GM18907 (cell line): Measurements from ENCODE around the gene SP6.

Experiments
- ATAC-seq: cut with Tn5 transposase; IDR thresholded peaks from one replicate; pipeline ENCODE4 v1.9.1; 2021; ENCODE audit warnings: mild to moderate bottlenecking, moderate library complexity; ENCODE audit not compliant: unreplicated experiment

The SP6 gene

DNA sequence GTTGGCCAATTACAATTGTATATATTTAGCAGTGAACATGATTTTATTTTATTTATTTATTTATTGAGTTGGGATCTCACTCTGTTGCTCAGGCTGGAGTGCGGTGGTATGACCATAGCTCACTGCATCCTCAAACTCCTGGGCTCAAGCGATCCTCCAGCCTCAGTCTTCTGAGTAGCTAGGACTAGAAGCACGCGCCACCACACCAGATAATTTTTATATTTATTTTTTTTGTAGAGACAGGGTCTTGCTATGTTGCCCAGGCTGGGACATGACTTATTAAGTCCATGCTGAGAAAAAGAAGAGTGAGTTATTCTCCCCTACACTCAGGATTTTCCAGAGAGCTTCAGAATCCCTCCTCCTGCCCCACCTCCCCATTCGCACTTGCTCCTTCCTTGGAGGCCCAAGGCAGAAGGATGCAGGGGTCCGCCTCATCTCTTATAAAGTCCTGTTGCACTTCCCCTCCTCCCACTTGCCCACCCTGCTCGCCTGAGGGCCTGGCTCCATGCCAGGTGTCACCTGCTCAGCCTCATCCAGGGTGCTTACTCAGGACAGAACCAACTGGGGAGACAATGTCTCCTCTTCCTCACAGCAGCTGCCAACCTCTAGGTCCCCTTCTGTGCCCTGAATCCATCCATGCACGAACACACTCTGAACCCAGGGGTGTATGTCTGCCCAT lies 29.0 kb upstream of the SP6 start:
- no peak for ATAC-seq

DNA sequence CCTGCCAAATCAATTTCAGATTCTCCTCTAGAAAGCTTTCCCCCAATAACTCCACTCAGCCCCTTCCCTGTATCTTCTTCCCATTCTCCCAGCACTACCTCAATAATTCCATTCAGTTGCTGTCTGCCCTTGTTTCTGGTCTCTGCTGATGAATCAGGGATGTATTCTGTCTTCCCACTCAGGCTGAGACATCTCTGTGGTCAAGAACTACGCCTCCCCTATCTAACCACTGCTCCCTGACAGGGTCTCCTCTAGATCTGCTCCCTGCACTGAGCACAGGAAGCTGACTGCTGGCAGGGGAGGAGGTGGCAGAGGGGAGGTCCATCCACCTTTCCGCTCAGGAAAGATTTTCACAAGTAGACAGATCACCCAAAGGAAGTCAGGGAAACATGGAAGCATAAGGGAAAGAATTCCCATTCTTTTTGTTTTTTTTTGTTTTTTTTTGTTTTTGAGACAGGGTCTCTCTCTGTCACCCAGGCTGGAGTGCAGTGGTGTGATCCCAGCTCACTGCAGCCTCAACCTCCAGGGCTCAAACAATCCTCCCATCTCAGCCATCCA lies 28.1 kb upstream of the SP6 start:
- ATAC-seq, result no peak

DNA sequence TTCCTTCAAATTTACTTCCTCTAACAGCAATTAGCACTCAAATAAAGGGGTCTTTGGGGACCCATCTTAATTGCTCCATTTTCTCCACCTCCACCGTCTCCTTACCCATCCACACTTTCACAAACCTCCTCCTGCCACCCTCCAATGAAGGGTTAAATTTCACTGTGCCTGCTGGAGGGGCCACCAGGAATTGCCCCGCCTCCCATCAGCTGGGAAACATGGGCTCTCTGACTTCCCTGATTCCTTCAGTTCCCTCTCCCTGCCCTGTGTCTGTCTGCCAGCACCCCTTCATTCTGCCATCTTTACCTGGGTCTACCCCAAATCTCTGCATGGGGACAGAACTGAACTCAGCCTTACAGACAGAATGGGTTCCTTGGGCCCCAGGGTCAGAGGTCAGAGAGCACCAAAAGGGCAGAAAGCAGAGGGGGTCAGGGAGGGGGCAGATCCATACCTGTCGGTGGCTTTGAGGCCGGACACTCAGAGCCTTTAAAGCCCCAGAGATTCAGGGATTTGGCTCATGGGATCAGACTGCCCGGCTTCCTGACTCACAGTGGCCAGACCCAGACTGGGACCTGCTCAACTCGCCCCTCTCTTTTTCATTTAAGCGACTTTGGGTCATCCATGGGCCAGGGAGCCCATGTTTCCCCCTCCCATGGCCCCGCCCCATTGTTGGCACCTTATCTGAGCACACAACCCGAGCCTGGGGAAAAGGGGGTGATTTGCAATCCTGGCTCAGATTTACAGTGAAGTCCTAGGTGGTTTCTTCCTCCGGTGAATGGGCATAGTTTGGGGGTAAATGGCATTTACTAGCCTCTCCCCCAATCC lies 27.5 kb upstream of the SP6 start:
- ATAC-seq, result no peak

DNA sequence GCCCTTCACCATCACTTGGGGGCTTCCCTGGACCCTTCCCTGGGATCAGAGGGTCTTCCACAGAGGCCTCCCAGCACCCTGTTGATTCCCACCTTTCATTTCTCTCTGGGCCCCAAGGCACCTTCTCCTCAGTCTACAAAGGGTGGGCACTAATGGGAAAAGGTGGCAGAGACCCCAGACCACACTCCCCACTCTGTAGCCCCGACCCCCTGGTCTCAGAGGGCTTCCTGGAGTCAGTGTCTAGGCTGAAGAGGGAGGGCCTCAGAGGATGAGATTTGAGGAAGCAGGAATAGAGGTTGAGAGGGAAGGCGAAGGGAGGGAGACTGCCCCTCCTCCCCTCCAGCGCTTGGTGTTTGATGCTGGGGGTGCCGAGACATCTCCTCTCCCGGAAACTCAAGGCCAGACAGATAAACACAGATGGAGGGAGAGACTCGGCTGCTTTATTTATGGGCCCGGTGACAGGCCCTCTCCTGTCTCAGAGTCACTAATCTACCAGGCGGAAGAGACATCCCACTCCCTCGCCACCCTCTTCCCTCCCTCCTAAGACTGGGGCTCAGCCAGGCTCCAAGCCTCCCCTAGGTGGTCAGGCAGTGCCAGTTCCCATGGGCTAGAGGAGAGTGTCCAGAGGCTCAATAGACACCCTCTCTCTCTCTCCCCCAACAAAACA lies 26.5 kb upstream of the SP6 start:
- no peak for ATAC-seq

DNA sequence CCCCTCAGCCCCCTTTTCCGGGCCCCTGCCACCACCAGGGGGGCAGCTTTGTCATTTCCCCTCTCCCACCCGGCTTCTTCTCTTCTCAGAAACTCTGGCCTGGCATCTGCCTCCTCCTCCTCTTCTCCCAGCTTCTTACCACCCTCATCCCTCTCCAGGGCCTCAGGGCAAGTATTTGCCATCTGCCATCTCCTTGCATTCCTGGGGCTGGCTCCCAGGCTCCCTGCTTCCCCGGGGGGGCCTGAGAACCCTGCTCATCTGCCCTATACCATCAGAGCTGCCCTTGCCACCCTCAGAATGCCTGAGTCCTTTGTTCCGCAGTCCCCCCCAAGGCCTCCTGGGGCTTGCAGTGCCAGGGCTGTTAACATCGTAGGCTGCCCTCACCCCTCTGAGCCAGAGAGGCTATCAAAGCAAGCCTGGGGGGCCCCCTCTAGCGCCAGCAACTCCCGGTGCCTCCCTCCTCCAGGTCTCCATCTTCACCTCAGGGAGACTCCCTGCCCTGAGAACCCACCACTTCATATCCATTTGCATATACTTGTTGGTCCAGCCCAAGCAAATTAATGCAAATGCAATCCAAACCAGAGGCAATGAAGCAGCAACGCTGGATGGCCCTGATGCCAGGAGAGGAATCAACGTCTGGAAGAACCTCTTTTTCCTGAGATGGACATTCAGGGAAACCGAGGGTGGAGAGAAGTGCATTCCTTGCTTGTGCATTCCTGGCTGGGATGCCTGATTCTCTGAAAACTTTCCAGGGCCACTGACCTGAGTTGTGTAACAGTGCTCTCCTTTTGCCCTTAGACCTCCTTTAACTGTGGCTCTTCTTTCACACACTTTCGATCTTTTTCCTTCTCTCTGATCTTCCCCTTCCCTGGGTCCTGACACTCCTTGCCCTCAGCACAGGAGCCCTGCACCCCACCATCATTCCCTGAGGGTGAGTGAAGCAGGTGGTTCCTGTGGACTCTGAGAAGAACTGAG lies 24.3 kb upstream of the SP6 start:
- ATAC-seq, result no peak

DNA sequence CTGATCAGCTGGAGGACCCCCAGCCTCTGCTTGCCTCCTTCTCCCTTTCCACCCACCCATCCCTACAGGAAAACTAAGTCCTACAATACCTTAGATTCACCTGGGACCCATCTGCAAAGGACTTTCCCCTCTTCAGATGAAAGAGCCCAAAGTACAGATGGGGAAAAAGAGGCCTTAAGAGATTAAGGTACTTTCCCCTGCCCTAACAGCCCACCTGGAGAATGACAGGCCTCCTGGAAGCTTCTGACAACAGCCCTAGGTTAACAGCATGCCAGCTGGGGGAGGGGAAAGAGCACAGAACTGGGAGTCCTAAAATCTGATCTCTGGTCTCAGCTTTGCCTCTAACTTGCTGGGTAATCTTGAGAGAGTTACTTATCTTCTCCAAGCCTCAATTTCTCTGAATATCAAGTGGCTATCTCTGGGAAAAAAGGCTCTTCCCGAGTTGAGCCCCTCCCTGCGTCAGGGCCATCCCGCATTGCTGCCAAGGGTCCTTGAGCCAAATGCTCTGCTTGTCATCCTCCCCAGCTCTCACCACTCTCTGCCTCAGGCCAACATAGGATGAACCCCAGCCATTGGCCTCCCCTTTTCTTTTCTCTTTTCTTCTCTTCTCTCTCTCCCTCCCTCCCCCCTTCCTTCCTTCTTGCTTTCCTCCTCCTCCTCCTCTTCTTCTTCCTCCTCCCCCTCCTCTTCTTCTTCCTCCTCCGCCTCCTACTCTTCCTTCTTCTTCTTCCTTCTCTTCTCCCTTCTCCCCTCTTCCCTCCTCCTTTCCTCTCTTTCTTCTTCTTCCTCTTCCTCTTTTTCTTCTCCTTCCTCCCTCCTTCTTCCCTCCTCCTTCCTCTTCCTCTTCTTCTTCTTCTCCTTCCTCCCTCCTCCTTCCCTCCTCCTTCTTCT lies 22.5 kb upstream of the SP6 start:
- no peak for ATAC-seq

DNA sequence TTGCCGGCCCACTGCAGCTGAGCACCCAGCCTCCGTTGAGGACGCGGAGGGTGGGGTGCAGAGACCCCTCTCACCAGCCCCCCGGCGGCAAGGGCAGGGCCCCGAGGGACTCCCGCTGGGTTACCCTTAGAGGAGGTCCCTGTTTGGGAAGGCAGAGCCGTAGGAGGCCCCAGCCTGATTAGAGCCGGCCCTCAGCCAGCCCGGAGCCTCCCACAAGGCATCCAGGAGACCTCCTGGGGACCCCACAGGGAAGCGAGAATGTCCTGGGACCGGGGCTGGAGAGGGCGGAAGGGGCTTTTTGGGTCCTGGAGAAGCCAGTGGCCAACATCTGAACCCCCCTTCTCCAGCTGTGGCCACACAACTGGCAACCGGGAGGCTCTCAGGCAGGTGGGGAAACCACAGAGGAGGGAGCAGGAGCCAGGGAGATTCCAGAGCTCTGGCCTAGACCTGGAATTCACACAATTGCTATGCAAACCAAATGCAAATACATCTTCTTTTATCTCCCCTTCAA lies 21.7 kb upstream of the SP6 start:
- no peak for ATAC-seq

DNA sequence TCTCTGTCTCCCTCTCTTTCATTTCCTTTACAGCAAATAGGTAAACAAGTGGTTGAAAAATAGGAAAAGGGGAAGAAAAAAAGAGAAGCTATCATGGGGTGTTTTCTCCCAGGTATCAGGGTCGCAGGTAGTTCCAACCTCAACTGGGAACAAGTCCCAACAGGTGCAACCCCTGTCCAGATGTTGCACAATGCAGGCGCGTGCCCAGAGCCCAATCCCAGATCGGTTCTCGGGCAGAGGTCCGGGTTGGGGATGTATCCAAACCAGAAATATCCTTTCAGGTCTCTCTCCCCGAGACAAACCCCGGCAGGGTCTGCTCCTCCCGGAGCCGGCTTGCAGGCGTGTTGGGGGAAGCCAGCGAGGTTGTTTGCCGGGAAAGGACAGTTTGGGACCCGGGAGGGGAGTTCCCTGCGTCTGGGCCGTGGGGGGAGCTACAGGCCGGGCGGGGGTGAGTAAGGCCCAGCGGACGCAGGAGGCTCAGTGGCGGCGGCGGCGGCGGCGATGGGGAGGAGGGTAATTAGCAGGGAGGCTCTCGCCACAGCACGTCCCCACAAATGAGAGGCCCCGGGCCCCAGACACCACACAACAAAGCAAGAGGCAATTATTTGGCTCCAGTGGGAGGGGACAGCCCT lies 21.2 kb upstream of the SP6 start:
- no peak for ATAC-seq

DNA sequence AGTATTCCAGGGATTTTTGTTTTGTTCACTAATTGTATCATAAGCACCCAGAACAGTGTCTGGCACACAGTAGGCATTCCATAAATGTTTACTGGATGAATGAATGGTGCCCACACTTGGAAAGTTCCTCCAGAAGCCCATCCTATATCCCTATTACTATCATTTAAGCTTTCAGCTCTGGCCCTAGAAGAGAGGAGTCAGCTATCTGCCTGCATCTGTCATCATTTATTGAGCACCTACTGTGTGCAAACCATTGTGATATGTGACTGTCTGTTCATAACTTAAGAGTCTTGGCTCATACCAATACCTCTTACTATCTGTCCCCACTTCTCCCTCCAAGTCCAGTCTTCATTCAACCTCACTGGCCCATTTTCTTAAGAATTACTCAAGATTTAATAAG lies 20.1 kb upstream of the SP6 start:
- ATAC-seq, result no peak

DNA sequence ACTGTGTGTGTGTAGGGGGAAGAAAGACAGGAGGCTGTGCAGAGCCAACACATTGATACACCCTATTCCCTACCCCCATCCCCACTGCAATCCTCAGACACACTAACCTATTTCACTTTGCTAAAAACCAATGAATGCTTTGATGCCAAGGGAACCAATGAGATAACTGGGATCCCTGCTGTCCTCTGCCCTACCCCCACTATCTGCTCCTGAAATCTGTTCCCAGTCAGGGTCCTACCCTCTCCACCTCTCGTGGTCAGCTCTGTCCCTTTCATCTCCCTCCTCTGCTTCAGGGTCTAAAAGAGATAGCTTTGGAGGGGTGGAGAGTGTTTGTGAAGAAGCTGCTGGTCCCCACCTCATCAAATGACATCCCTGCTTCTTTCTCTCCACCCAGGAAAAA lies 19.1 kb upstream of the SP6 start:
- ATAC-seq, result no peak

DNA sequence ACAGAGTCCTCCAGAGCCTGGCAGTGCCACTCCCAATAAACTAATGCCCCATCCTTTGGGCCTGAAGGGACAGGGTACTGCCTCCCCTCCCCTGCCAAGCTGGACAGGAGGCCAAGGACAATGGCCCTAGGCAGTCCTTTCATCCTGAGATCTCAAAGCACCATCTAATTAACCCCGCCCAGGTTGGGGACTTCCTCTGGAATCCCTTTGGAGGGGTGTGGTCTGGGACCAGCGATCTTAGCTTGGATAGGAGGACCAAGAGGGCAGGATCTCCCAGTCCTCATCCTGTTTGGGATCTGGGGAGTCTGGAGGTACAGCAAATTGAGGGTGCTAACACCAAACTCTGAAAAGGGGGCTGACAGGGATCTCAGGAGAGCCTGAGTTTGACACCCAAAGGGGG lies 18.2 kb upstream of the SP6 start:
- ATAC-seq, result no peak

DNA sequence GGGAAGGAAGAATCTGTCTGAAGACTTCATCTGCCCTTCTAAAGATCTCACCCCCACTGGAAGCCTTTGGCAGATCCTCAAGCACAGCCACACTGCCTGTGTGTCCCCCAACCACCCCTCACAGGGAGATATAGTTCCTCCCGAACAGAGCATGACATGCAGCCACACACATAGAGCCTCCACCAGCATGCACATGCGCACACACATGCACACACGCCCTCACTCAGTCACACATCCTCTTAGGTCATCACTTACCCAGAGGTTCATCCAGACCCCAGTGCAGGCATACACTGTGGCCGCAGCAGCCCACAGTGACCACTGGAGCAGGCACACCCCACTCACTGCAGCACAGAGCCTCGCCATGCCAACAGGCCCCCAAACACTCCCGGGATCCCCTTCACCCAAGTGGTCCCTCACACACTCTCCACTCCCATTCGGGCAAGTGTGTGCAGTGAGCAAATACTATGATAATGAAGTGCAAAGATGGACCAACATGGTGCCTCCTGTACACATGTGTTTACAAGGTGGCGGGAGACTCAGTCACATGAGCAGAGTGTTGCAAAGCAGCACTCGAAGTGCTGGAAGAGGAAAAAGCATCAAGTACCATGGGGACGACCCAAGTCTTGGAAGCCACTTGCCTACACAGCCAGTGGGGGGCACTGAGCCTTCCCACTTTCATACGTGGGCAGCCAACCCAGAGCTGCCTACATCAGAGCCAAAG lies 17.0 kb upstream of the SP6 start:
- ATAC-seq, result no peak

DNA sequence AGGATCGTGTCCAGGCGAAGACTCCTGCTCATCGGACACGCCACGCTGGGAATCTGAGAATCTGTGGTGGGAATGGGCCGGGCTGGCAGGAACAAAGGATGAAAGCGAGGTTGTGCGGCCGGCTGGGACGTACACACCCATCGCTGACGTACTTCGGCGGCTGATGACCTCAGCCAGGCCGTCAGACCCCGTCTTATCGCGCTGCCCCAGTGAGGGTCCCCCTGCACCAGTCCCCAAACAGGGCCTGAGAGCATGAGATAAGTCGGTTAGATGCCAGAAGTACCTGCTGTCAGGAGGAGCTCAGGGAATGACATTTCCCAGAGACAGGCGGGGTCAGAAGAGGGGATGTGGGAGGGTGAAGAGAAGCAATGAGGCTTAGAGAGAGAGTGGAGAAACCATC lies 16.0 kb upstream of the SP6 start:
- no peak for ATAC-seq

DNA sequence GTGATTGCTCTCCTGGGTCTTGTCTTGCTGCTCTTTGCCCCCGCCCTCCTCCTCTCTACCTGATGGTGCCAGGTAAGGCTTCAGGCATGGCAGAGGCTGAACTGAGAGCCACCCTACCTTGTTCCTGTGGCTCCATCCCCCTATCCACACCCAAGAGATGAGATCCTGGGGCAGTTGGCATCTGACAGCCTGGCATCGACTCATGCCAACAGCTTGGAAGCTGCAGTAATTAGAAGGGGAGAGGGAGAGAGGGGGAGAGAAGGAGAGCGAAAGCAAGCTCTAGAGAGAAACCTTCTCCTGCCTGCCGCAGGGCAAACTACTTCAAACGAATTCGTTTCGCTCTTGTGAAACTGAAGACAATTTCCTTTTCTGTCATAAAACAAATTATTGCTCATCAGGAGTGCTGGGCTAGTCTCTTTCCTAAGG lies 13.8 kb upstream of the SP6 start:
- no peak for ATAC-seq

DNA sequence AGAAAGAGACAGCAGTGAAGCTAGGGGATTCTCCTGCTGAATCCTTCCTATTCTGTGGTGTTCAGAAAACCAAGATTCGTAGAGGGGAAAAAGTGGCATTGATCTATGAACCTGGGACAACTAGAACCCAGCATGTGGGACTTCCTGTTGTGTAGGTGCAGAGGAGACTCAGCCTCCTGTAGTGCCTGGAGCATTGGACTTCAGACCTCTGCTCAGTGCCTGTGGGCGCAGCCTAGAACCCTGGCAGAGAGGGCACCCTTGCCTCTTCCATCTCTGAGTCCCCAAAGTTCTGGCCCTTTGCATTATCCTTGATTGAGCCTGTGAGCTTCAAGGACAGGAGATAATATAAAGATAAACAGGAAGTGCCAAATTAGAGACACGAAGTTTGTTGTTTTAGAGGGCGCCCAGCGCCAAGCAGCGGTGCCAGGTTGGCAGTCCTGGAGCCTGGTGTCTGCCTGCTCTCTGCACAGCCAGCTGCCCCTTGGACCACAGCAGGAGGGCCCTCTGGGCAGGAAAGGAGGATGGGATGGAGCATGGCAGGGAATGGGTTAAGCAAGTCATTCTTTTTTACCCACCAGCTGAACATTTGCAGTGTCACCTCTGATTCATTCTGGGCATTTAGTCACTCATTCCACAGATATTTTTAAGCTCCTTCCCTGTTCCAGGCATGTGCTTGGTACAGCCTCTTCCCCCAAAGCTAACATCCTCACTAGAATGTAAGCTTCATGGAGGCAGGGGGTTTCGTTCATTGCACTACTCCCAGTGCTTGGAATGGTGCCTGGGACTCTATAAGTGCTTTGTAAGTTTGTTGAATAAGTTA lies 11.9 kb upstream of the SP6 start:
- no peak for ATAC-seq

DNA sequence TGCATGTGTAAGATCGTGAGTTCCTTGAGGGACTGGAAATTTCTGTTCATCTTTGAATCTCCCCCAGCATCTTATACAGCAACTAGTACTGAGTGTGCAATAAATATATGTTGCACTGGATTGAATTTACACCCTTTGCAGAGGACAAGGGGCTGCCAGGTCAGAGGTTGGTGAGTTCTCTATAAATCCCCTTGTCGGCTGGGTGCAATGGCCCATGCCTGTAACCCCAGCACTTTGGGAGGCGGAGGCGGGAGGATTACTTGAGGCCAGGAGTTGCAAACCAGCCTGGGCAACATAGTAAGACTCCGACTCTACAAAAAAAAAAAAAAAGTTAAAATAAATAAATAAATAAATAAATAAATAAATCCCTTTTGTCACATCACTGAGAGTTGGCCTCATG lies 9.4 kb upstream of the SP6 start:
- no peak for ATAC-seq
